HCT116 (cell line): ENCODE measurements around the gene APIP. TPM values are rescaled to one million over a fixed set of nuclear protein-coding genes. Genes with fewer than 3 reads are reported as not detected.

Experiments used
- ATAC-seq: fragments of 200-7000 bp; cut with Tn5 transposase; 2 replicates; pipeline ENCODE4 v1.9.1; 2020; ENCODE audit warnings: mild to moderate bottlenecking, moderate library complexity
- BruUV-seq: library from RNA; stranded (reverse); fragments of 400-500 nt; replicated peaks from 2 replicates; lab custom pipeline; 2021; lab: Mats Ljungman, UMichigan
- CTCF ChIA-PET: fragments of 300-600 bp; sonication (Branson Sonifier 250); formaldehyde crosslinking; loops from one replicate; lab custom pipeline; 2021; ENCODE audit warnings: antibody characterized with exemption; lab: Charles Lee
- POLR2A ChIA-PET: fragments of 300-600, 350-600 bp; sonication (Branson Sonifier 250); formaldehyde crosslinking; loops from one replicate; lab custom pipeline; 2021; ENCODE audit warnings: antibody characterized with exemption; lab: Charles Lee
- RAD21 ChIA-PET, 2 experiments: fragments of 300-600 bp; sonication (Branson Sonifier 250); formaldehyde crosslinking; loops; one replicate each; lab custom pipeline; 2023; ENCODE audit warnings: low total read pairs in 2 of 2; ENCODE audit not compliant: uncharacterized antibody in 2 of 2, unreplicated experiment in 2 of 2, low non-redundant PET in 1 of 2; lab: Charles Lee
- DNase-seq: peaks from one replicate; pipeline ENCODE4 v3.0.0-alpha.2; 2010; ENCODE audit warnings: low read depth, low spot score
- H2AFZ ChIP-seq: fragments of 200-600 bp; shearing (Covaris generic), sonication (generic); 2 replicates; pipeline ENCODE4 v1.6.1; 2017; ENCODE audit warnings: low read depth, mixed run types, mixed read lengths, antibody characterized with exemption, low read length; ENCODE audit not compliant: poor library complexity, severe bottlenecking
- H3K27ac ChIP-seq: 2 replicates; pipeline ENCODE4 v1.5.1; 2012; ENCODE audit warnings: low read depth, low read length
- H3K27me3 ChIP-seq: fragments of 200-600 bp; sonication (generic); 2 replicates; pipeline ENCODE4 v1.6.1; 2016; ENCODE audit warnings: mixed run types, low read length, mixed read lengths; ENCODE audit not compliant: insufficient read depth
- H3K36me3 ChIP-seq, 2 experiments: fragments of 200-500 bp in 1 of 2; fragments of 200-600 bp in 1 of 2; sonication (Bioruptor generic) in 1 of 2; sonication (generic) in 1 of 2; 2 replicates each; pipeline versions ENCODE4 v1.5.1 to v1.6.1; 2014 to 2016; ENCODE audit warnings: low read length in 2 of 2, inconsistent platforms in 1 of 2, mixed read lengths in 1 of 2, mixed run types in 1 of 2; ENCODE audit not compliant: insufficient read depth in 2 of 2, control insufficient read depth in 1 of 2
- H3K4me1 ChIP-seq, 2 experiments: fragments of 200-600 bp in 1 of 2; sonication (generic) in 1 of 2; 2 replicates each; pipeline versions ENCODE4 v1.5.1 to v1.6.1; 2012 to 2017; ENCODE audit warnings: low read length in 2 of 2, inconsistent platforms in 1 of 2, mild to moderate bottlenecking in 1 of 2, mixed read lengths in 1 of 2, mixed run types in 1 of 2, moderate library complexity in 1 of 2; ENCODE audit not compliant: insufficient read depth in 2 of 2, control insufficient read depth in 1 of 2
- H3K4me2 ChIP-seq: fragments of 200-600 bp; sonication (generic); 2 replicates; pipeline ENCODE4 v1.6.1; 2017; ENCODE audit warnings: mixed run types, low read length, mixed read lengths
- H3K4me3 ChIP-seq, 2 experiments: fragments of 200-600 bp in 1 of 2; sonication (generic) in 1 of 2; replicated peaks in 1 of 2; 2 replicates each; pipeline ENCODE4 v1.5.1; 2011 to 2016; ENCODE audit warnings: low read length in 2 of 2, control low read depth in 1 of 2, low read depth in 1 of 2, mild to moderate bottlenecking in 1 of 2, mixed read lengths in 1 of 2, mixed run types in 1 of 2
- H3K79me2 ChIP-seq: fragments of 200-600 bp; sonication (generic); 2 replicates; pipeline ENCODE4 v1.6.1; 2017; ENCODE audit warnings: mild to moderate bottlenecking, mixed run types, low read length, moderate library complexity, mixed read lengths; ENCODE audit not compliant: insufficient read depth
- H3K9ac ChIP-seq: fragments of 200-600 bp; sonication (generic); 2 replicates; pipeline ENCODE4 v1.6.1; 2016; ENCODE audit warnings: low read length, mixed read lengths
- H3K9me2 ChIP-seq: fragments of 200-600 bp; sonication (generic), shearing (Covaris generic); 2 replicates; pipeline ENCODE4 v1.6.1; 2017; ENCODE audit warnings: mixed run types, mild to moderate bottlenecking, moderate library complexity; ENCODE audit not compliant: insufficient read depth
- H3K9me3 ChIP-seq, 2 experiments: fragments of 200-500 bp in 1 of 2; fragments of 200-600 bp in 1 of 2; sonication (Bioruptor generic) in 1 of 2; sonication (generic) in 1 of 2; 2 replicates each; pipeline ENCODE4 v1.6.1; 2014 to 2017; ENCODE audit warnings: low read length in 2 of 2, mixed read lengths in 2 of 2, inconsistent platforms in 1 of 2, low read depth in 1 of 2, mild to moderate bottlenecking in 1 of 2, mixed run types in 1 of 2, moderate library complexity in 1 of 2; ENCODE audit not compliant: control insufficient read depth in 1 of 2, insufficient read depth in 1 of 2
- H4K20me1 ChIP-seq: fragments of 200-600 bp; sonication (generic), shearing (Covaris generic); 2 replicates; pipeline ENCODE4 v1.6.1; 2017; ENCODE audit warnings: mixed run types, mild to moderate bottlenecking, moderate library complexity; ENCODE audit not compliant: insufficient read depth
- CBX3 ChIP-seq: IDR thresholded peaks from 2 replicates; pipeline ENCODE4 v1.6.1; 2012; ENCODE audit warnings: low read depth
- CTCF ChIP-seq, 3 experiments: fragments of 200-600 bp in 1 of 3; sonication (generic) in 1 of 3; IDR thresholded peaks in 2 of 3; conservative IDR thresholded peaks in 1 of 3; 2 replicates each; pipeline ENCODE4 v1.5.1; 2012 to 2017; ENCODE audit warnings: low read depth in 2 of 3, low read length in 2 of 3, antibody characterized with exemption in 1 of 3, borderline replicate concordance in 1 of 3, control low read depth in 1 of 3, mild to moderate bottlenecking in 1 of 3, mixed read lengths in 1 of 3, mixed run types in 1 of 3, moderate library complexity in 1 of 3; ENCODE audit not compliant: insufficient read depth in 1 of 3
- EZH2 ChIP-seq: fragments of 200-600 bp; sonication (generic); IDR thresholded peaks from 2 replicates; pipeline ENCODE4 v1.6.1; 2017; ENCODE audit warnings: antibody characterized with exemption, mixed run types
- EZH2phosphoT487 ChIP-seq: fragments of 200-600 bp; IDR thresholded peaks from 2 replicates; pipeline ENCODE4 v1.6.1; 2018; ENCODE audit warnings: antibody characterized with exemption, borderline replicate concordance
- POLR2A ChIP-seq: IDR thresholded peaks from 2 replicates; pipeline ENCODE4 v1.7.0; 2011; ENCODE audit warnings: borderline replicate concordance; ENCODE audit not compliant: insufficient read depth, insufficient read length; ENCODE audit errors: extremely low read depth
- POLR2AphosphoS5 ChIP-seq: IDR thresholded peaks from 2 replicates; pipeline ENCODE4 v1.6.1; 2011; ENCODE audit warnings: mild to moderate bottlenecking, low read depth, low read length, moderate library complexity
- REST ChIP-seq: IDR thresholded peaks from 2 replicates; pipeline ENCODE4 v1.6.1; 2012; ENCODE audit warnings: low read depth
- SP1 ChIP-seq: IDR thresholded peaks from 2 replicates; pipeline ENCODE4 v1.6.1; 2012; ENCODE audit warnings: low read depth
- TCF7L2 ChIP-seq: IDR thresholded peaks from 2 replicates; pipeline ENCODE4 v1.7.0; 2011; ENCODE audit warnings: borderline replicate concordance, inconsistent platforms; ENCODE audit not compliant: insufficient read depth, insufficient read length; ENCODE audit errors: extremely low read depth
- YY1 ChIP-seq: IDR thresholded peaks from 2 replicates; pipeline ENCODE4 v1.6.1; 2011; ENCODE audit warnings: low read length, low read depth, moderate library complexity, mild to moderate bottlenecking; ENCODE audit not compliant: insufficient replicate concordance; ENCODE audit errors: extremely low read depth
- intact Hi-C: fragments of 100-400 bp; cut with micrococcal nuclease; formaldehyde crosslinking; loops from 2 replicates; pipeline ENCODE4 v1.10.0; 2022
- total RNA-seq: library from RNA; stranded (reverse); gene quantifications from one replicate; pipeline ENCODE4 v1.2.1, GENCODE V29; 2021; ENCODE audit not compliant: unreplicated experiment
- TF ChIP-seq, protein P1 (sequence below): IDR thresholded peaks from 2 replicates; pipeline ENCODE4 v1.6.1; 2012

Gene APIP
- total RNA-seq, 1 experiment from 2014 or later: 41.2 TPM

DNA sequence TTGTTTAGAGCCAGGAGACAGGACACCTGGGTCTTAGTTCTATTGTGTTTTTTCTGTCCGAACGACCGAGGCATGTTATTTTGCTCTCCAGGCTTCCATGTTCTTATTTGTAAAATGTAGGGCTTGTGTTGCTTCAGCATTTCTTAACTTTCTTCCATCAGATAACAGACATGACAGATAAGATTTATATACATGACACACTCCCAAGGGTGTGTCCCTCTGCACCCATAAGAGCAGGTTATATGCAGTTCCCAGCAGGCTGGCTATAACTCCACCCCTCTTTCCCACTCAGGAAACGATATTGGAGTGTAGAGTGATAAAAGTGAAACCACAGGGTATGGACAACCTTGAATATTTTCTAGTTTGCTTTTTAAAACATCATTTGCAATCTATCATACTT, 65.8 kb downstream of the APIP start:
- Histone ChIP-seq H3K79me2 (no peaks in the 10 kb centered on the region), H3K36me3 (no peaks in the 10 kb centered on the region), H4K20me1 (no peaks in the 10 kb centered on the region), H3K27me3 (no peaks in the 10 kb centered on the region), H3K4me3 (no peak overlapping the region), H3K9me2 (no peaks in the 10 kb centered on the region), H3K9ac (no peak overlapping the region), H3K27ac (no peak overlapping the region), H3K4me1 (peaks cover 0 to 8% of the 10 kb centered on the region in 2 experiments; a peak in 1 of 4 replicates), H3K9me3 (no peaks in the 10 kb centered on the region), H3K4me2 (no peak overlapping the region), H2AFZ (peak overlapping the region; percentile 7)
- BruUV-seq: no TSS peak
- TF ChIP-seq CTCF (IDR thresholded peaks at IDR 0.05 in 2 of 3, conservative IDR thresholded peaks at IDR 0.05 in 1 of 3; ENCODE audit: borderline replicate concordance in 1 of 3, insufficient read depth in 1 of 3, low read depth in 2 of 3, low read length in 2 of 3): no peak
- no peak for TF ChIP-seq REST
- TF ChIP-seq POLR2AphosphoS5: no peak
- no peak for TF ChIP-seq POLR2A
- TF ChIP-seq EZH2phosphoT487: no peak
- TF ChIP-seq SP1: no peak
- TF ChIP-seq TCF7L2: no peak
- TF ChIP-seq, protein P1, sequence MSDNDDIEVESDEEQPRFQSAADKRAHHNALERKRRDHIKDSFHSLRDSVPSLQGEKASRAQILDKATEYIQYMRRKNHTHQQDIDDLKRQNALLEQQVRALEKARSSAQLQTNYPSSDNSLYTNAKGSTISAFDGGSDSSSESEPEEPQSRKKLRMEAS: no peak
- TF ChIP-seq EZH2: no peak
- no peak for TF ChIP-seq CBX3
- TF ChIP-seq YY1: no peak
- intact Hi-C loops: no loop called here
- no peak for DNase-seq
- CTCF ChIA-PET: no interaction called here
- RAD21 ChIA-PET: no interaction called here
- POLR2A ChIA-PET: no interaction called here
- ATAC-seq: no peak
